ENCODE measurements around the gene AOAH.

- TF ChIP-seq CTCF (IDR thresholded peaks at IDR 0.05; ENCODE audit: borderline replicate concordance, extremely low read depth, low read length, poor library complexity, severe bottlenecking), result no peak
- no peak for TF ChIP-seq EZH2 (IDR thresholded peaks at IDR 0.05; ENCODE audit: borderline replicate concordance, low read depth, low read length, severe bottlenecking)
Observed at GRCh38 chr7:36635091-36635490, 89.2 kb downstream of the AOAH start.

All from DND-41 (cell line).